ENCODE data around the gene FERMT2. TPM values are rescaled to one million over a fixed set of nuclear protein-coding genes. Genes with fewer than 3 reads are reported as not detected.
A peak's percentile ranks its signal among the peaks of the same experiment; 100 is the strongest.

FERMT2 gene
- total and polyA plus RNA-seq, 2 experiments from 2014 or later: 108 to 148 TPM

DNA sequence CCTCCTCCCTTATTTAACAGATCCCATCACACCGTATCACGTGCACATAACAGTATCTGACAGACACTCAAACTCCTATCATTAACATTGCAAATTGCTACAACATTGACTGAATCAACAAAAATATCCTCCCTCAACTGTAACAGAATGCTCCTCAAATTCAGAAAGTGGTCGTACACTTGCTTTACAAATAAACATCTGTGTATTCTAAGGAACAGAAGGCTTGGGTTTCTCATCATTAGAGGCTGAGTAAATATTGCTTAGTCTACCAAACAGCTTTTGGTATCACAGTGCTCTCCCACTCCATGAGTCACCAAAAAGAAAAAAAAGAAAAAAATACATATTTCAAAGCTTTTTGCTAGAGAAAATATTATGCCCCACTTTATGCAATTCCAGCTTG is 23.9 kb downstream of the FERMT2 start (continued):
- TF ChIP-seq EZH2 (IDR thresholded peaks at IDR 0.05; ENCODE audit: low read depth, unreplicated experiment) (no peak), NANOG (IDR thresholded peaks at IDR 0.05; ENCODE audit: borderline replicate concordance) (no peak), EZH2phosphoT487 (IDR thresholded peaks at IDR 0.05; ENCODE audit: unreplicated experiment) (no peak), STAT1 (IDR thresholded peaks at IDR 0.05; ENCODE audit: unreplicated experiment) (no peak), CREB1 (CRISPR knock-in tag; IDR thresholded peaks at IDR 0.05; ENCODE audit: low read depth) (no peak), ZNF114 (CRISPR knock-in tag; IDR thresholded peaks at IDR 0.05) (no peak)

GRCh38 chr14:52923902-52924575 is 26.8 kb downstream of the FERMT2 start:
- no peaks in the 10 kb centered on the region for H3K36me3 Mint-ChIP-seq (ENCODE audit: low read depth)
- H2AFZ ChIP-seq: no peak overlapping the region
- no peaks in the 10 kb centered on the region for H3K27me3 ChIP-seq (ENCODE audit: insufficient read depth)
- peak overlapping the region; percentile 50 for H3K27ac Mint-ChIP-seq
- H3K4me3 Mint-ChIP-seq: 0 out of 3 replicates have a peak overlapping the region, but pooled peaks have one; percentile 4
- H3K4me1 Mint-ChIP-seq: peaks cover 56% of the 10 kb centered on the region
- peaks cover 16% of the 10 kb centered on the region for H4K20me1 ChIP-seq (replicated peaks; ENCODE audit: insufficient read depth)
- H3K27ac ChIP-seq (ENCODE audit: low read depth): no peak overlapping the region
- no peaks in the 10 kb centered on the region for H3F3A ChIP-seq (replicated peaks; ENCODE audit: low read depth)
- DNase-seq (ENCODE audit: low spot score): peak; percentile 51
- H3K9me2 ChIP-seq (ENCODE audit: insufficient read depth): no peaks in the 10 kb centered on the region
- ATAC-seq: peak; percentile 76
- H3K27me3 Mint-ChIP-seq (ENCODE audit: insufficient read depth, low read depth, poor library complexity): peaks cover 3% of the 10 kb centered on the region
- H3K4me3 ChIP-seq: peak overlapping the region; percentile 13; the same call in 1 of the 2 replicates
- H3K79me2 ChIP-seq (replicated peaks; ENCODE audit: insufficient read depth): peaks cover 99% of the 10 kb centered on the region
- no peaks in the 10 kb centered on the region for H3K9me3 Mint-ChIP-seq
- H3K36me3 ChIP-seq (ENCODE audit: insufficient read depth): no peaks in the 10 kb centered on the region
- peak overlapping the region; percentile 53 for H3K4me2 ChIP-seq
- TF ChIP-seq NANOG (IDR thresholded peaks at IDR 0.05; ENCODE audit: borderline replicate concordance) (no peak), STAT1 (IDR thresholded peaks at IDR 0.05; ENCODE audit: unreplicated experiment) (no peak), REST (IDR thresholded peaks at IDR 0.05; ENCODE audit: unreplicated experiment) (no peak), JUNB (IDR thresholded peaks at IDR 0.05; ENCODE audit: unreplicated experiment) (no peak)
- TF ChIP-seq, protein P1, sequence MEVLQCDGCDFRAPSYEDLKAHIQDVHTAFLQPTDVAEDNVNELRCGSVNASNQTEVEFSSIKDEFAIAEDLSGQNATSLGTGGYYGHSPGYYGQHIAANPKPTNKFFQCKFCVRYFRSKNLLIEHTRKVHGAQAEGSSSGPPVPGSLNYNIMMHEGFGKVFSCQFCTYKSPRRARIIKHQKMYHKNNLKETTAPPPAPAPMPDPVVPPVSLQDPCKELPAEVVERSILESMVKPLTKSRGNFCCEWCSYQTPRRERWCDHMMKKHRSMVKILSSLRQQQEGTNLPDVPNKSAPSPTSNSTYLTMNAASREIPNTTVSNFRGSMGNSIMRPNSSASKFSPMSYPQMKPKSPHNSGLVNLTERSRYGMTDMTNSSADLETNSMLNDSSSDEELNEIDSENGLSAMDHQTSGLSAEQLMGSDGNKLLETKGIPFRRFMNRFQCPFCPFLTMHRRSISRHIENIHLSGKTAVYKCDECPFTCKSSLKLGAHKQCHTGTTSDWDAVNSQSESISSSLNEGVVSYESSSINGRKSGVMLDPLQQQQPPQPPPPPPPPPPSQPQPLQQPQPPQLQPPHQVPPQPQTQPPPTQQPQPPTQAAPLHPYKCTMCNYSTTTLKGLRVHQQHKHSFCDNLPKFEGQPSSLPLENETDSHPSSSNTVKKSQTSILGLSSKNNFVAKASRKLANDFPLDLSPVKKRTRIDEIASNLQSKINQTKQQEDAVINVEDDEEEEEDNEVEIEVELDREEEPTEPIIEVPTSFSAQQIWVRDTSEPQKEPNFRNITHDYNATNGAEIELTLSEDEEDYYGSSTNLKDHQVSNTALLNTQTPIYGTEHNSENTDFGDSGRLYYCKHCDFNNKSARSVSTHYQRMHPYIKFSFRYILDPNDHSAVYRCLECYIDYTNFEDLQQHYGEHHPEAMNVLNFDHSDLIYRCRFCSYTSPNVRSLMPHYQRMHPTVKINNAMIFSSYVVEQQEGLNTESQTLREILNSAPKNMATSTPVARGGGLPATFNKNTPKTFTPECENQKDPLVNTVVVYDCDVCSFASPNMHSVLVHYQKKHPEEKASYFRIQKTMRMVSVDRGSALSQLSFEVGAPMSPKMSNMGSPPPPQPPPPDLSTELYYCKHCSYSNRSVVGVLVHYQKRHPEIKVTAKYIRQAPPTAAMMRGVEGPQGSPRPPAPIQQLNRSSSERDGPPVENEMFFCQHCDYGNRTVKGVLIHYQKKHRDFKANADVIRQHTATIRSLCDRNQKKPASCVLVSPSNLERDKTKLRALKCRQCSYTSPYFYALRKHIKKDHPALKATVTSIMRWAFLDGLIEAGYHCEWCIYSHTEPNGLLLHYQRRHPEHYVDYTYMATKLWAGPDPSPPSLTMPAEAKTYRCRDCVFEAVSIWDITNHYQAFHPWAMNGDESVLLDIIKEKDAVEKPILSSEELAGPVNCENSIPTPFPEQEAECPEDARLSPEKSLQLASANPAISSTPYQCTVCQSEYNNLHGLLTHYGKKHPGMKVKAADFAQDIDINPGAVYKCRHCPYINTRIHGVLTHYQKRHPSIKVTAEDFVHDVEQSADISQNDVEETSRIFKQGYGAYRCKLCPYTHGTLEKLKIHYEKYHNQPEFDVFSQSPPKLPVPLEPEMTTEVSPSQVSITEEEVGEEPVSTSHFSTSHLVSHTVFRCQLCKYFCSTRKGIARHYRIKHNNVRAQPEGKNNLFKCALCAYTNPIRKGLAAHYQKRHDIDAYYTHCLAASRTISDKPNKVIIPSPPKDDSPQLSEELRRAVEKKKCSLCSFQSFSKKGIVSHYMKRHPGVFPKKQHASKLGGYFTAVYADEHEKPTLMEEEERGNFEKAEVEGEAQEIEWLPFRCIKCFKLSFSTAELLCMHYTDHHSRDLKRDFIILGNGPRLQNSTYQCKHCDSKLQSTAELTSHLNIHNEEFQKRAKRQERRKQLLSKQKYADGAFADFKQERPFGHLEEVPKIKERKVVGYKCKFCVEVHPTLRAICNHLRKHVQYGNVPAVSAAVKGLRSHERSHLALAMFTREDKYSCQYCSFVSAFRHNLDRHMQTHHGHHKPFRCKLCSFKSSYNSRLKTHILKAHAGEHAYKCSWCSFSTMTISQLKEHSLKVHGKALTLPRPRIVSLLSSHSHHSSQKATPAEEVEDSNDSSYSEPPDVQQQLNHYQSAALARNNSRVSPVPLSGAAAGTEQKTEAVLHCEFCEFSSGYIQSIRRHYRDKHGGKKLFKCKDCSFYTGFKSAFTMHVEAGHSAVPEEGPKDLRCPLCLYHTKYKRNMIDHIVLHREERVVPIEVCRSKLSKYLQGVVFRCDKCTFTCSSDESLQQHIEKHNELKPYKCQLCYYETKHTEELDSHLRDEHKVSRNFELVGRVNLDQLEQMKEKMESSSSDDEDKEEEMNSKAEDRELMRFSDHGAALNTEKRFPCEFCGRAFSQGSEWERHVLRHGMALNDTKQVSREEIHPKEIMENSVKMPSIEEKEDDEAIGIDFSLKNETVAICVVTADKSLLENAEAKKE (CRISPR knock-in tag; IDR thresholded peaks at IDR 0.05): no peak
- TF ChIP-seq, protein P2, sequence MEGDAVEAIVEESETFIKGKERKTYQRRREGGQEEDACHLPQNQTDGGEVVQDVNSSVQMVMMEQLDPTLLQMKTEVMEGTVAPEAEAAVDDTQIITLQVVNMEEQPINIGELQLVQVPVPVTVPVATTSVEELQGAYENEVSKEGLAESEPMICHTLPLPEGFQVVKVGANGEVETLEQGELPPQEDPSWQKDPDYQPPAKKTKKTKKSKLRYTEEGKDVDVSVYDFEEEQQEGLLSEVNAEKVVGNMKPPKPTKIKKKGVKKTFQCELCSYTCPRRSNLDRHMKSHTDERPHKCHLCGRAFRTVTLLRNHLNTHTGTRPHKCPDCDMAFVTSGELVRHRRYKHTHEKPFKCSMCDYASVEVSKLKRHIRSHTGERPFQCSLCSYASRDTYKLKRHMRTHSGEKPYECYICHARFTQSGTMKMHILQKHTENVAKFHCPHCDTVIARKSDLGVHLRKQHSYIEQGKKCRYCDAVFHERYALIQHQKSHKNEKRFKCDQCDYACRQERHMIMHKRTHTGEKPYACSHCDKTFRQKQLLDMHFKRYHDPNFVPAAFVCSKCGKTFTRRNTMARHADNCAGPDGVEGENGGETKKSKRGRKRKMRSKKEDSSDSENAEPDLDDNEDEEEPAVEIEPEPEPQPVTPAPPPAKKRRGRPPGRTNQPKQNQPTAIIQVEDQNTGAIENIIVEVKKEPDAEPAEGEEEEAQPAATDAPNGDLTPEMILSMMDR (conservative IDR thresholded peaks at IDR 0.05; ENCODE audit: low read depth in 2 of 2): peak; percentile 20 to 61; a peak in 2 of 4 replicates
- peaks cover 42% of the 10 kb centered on the region for H3K4me1 ChIP-seq (ENCODE audit: insufficient read depth)

Data from GM23338 (cell line).